HEK293 (cell line): ENCODE measurements around the gene CFAP157.
A peak's percentile ranks its signal among the peaks of the same experiment; 100 is the strongest.

ENCODE experiments used
- CTCF ChIA-PET: fragments of 350-600 bp; formaldehyde crosslinking; extraction: SDS; loops from one replicate; lab custom pipeline; 2021; ENCODE audit warnings: antibody characterized with exemption; lab: Yijun Ruan, JAX
- POLR2A ChIA-PET: fragments of 300-600 bp; formaldehyde crosslinking; extraction: SDS; loops from one replicate; lab custom pipeline; 2020; ENCODE audit warnings: antibody characterized with exemption, inconsistent platforms; lab: Yijun Ruan, JAX
- H3K27ac ChIP-seq: fragments of 200-500 bp; sonication (Bioruptor generic); 2 replicates; pipeline ENCODE4 v1.5.1; 2014; ENCODE audit warnings: low read depth, low read length, control low read depth, inconsistent platforms; ENCODE audit errors: extremely low read depth
- H3K36me3 ChIP-seq, 2 experiments: fragments of 200-500 bp in 1 of 2; sonication (Bioruptor generic) in 1 of 2; 1 replicate in 1 of 2; 2 replicates in 1 of 2; pipeline ENCODE4 v1.5.1; 2014 to 2017; ENCODE audit warnings: inconsistent platforms in 2 of 2, low read length in 2 of 2; ENCODE audit not compliant: control insufficient read depth in 2 of 2, insufficient read depth in 1 of 2
- H3K4me1 ChIP-seq: fragments of 200-500 bp; sonication (Bioruptor generic); 2 replicates; pipeline ENCODE4 v1.5.1; 2014; ENCODE audit warnings: mild to moderate bottlenecking, low read length, inconsistent platforms; ENCODE audit not compliant: control insufficient read depth, insufficient read depth
- H3K4me3 ChIP-seq: 2 replicates; pipeline ENCODE4 v1.5.1; 2011; ENCODE audit warnings: low read depth, mild to moderate bottlenecking, control low read depth, low read length, moderate library complexity
- H3K9me3 ChIP-seq: fragments of 200-500 bp; sonication (Bioruptor generic); 2 replicates; pipeline ENCODE4 v1.5.1; 2014; ENCODE audit warnings: low read depth, low read length, inconsistent platforms; ENCODE audit not compliant: control insufficient read depth, insufficient read depth
- GLI4 ChIP-seq: fragments of 450-650 bp; formaldehyde crosslinking; IDR thresholded peaks from 2 replicates; pipeline ENCODE4 v1.5.1; 2016; ENCODE audit warnings: missing biosample characterization, missing genetic modification characterization
- HOXA7 ChIP-seq: sonication (generic); formaldehyde crosslinking; IDR thresholded peaks from 2 replicates; pipeline ENCODE4 v1.8.1; 2022; ENCODE audit warnings: missing genetic modification reagents, borderline replicate concordance
- MZF1 ChIP-seq: fragments of 450-650 bp; formaldehyde crosslinking; IDR thresholded peaks from 2 replicates; pipeline ENCODE4 v1.5.1; 2017; ENCODE audit warnings: missing biosample characterization, missing genetic modification characterization, borderline replicate concordance
- PRDM1 ChIP-seq: fragments of 450-650 bp; formaldehyde crosslinking; IDR thresholded peaks from 2 replicates; pipeline ENCODE4; 2016; ENCODE audit warnings: missing biosample characterization, missing genetic modification characterization
- PRDM10 ChIP-seq: fragments of 450-650 bp; formaldehyde crosslinking; IDR thresholded peaks from 2 replicates; pipeline ENCODE4 v1.5.1; 2016; ENCODE audit warnings: missing biosample characterization, missing genetic modification characterization
- SALL2 ChIP-seq: fragments of 450-650 bp; formaldehyde crosslinking; IDR thresholded peaks from 2 replicates; pipeline ENCODE4 v1.5.0; 2017; ENCODE audit warnings: missing biosample characterization, mild to moderate bottlenecking, missing genetic modification characterization, borderline replicate concordance
- SCRT1 ChIP-seq: fragments of 450-650 bp; formaldehyde crosslinking; IDR thresholded peaks from 2 replicates; pipeline ENCODE4 v1.5.1; 2016; ENCODE audit warnings: missing biosample characterization, missing genetic modification characterization, borderline replicate concordance
- SCRT2 ChIP-seq: fragments of 450-650 bp; formaldehyde crosslinking; IDR thresholded peaks from 2 replicates; pipeline ENCODE4 v1.5.1; 2016; ENCODE audit warnings: missing biosample characterization, missing genetic modification characterization
- TRIM28 ChIP-seq: IDR thresholded peaks from 2 replicates; pipeline ENCODE4 v1.6.1; 2011; ENCODE audit warnings: low read length, control low read depth, borderline replicate concordance
- ZBTB17 ChIP-seq: fragments of 450-650 bp; formaldehyde crosslinking; IDR thresholded peaks from 2 replicates; pipeline ENCODE4 v1.5.1; 2016; ENCODE audit warnings: missing biosample characterization, missing genetic modification characterization
- ZNF366 ChIP-seq: fragments of 450-650 bp; formaldehyde crosslinking; conservative IDR thresholded peaks from 2 replicates; pipeline ENCODE4 v1.5.1; 2016; ENCODE audit warnings: missing biosample characterization, missing genetic modification characterization
- ZNF596 ChIP-seq: fragments of 450-650 bp; IDR thresholded peaks from 2 replicates; pipeline ENCODE4 v1.5.0; 2018; ENCODE audit warnings: missing biosample characterization, mild to moderate bottlenecking, missing genetic modification characterization, moderate library complexity
- ZNF621 ChIP-seq: fragments of 450-650 bp; formaldehyde crosslinking; IDR thresholded peaks from 2 replicates; pipeline ENCODE4 v1.5.1; 2017; ENCODE audit warnings: missing biosample characterization, missing genetic modification characterization
- ZNF701 ChIP-seq: fragments of 450-650 bp; formaldehyde crosslinking; IDR thresholded peaks from 2 replicates; pipeline ENCODE4 v1.5.1; 2016; ENCODE audit warnings: missing biosample characterization, missing genetic modification characterization
- ZNF747 ChIP-seq: fragments of 450-650 bp; formaldehyde crosslinking; IDR thresholded peaks from 2 replicates; pipeline ENCODE4 v1.5.1; 2016; ENCODE audit warnings: missing biosample characterization, missing genetic modification characterization
- ZSCAN4 ChIP-seq: fragments of 450-650 bp; formaldehyde crosslinking; IDR thresholded peaks from 2 replicates; pipeline ENCODE4 v1.5.1; 2017; ENCODE audit warnings: missing biosample characterization, missing genetic modification characterization
- ZXDB ChIP-seq: fragments of 450-650 bp; formaldehyde crosslinking; IDR thresholded peaks from 2 replicates; pipeline ENCODE4 v1.5.1; 2016; ENCODE audit warnings: missing biosample characterization, missing genetic modification characterization

Gene CFAP157

GRCh38 chr9:127700140-127700539, 6.6 kb upstream of the CFAP157 start:
- H3K36me3 ChIP-seq, result no peaks in the 10 kb centered on the region
- no peak overlapping the region for H3K4me3 ChIP-seq
- CTCF ChIA-PET, result interaction anchor here (0.6 to 1.1 kb wide), 3 partner anchors 18 to 196 kb away, joined by 3 to 4 read pairs (median 3); partner anchors contain the start of gene CDK9
- H3K27ac ChIP-seq, result no peak overlapping the region
- no peaks in the 10 kb centered on the region for H3K9me3 ChIP-seq
- H3K4me1 ChIP-seq, result no peaks in the 10 kb centered on the region
- TF ChIP-seq ZBTB17 (tag by site-specific recombination), result no peak
- no peak for TF ChIP-seq HOXA7 (CRISPR knock-in tag)
- no peak for TF ChIP-seq ZNF747 (tag by site-specific recombination)
- TF ChIP-seq MZF1 (tag by site-specific recombination), result no peak
- POLR2A ChIA-PET, result interaction anchor here (1.1 kb wide), 1 partner anchor 83 kb away, joined by 3 read pairs; no protein-coding TSS in a partner anchor

GRCh38 chr9:127700594-127701255, 6.1 kb upstream of the CFAP157 start:
- Histone ChIP-seq H3K36me3 (no peaks in the 10 kb centered on the region), H3K27ac (no peak overlapping the region), H3K9me3 (no peaks in the 10 kb centered on the region), H3K4me3 (no peak overlapping the region), H3K4me1 (no peaks in the 10 kb centered on the region)
- ChIA-PET CTCF (interaction anchor here (0.8 kb wide), 1 partner anchor 18 kb away, joined by 4 read pairs; no protein-coding TSS in a partner anchor), POLR2A (interaction anchor here (1.1 kb wide), 1 partner anchor 84 kb away, joined by 3 read pairs; no protein-coding TSS in a partner anchor)
- TF ChIP-seq ZXDB (tag by site-specific recombination) (no peak), ZNF621 (tag by site-specific recombination) (no peak), GLI4 (no peak), SCRT1 (peak; percentile 55; the same call in 1 of the 2 replicates), ZSCAN4 (tag by site-specific recombination) (no peak), ZNF701 (tag by site-specific recombination) (no peak), PRDM10 (0 out of 2 replicates have a peak, but pooled peaks have one; percentile 11), SCRT2 (peak; percentile 78)

GRCh38 chr9:127703289-127703946, 3.4 kb upstream of the CFAP157 start:
- H3K27ac ChIP-seq, result no peak overlapping the region
- H3K36me3 ChIP-seq, result no peaks in the 10 kb centered on the region
- peak; percentile 71 for TF ChIP-seq ZNF596
- 0 out of 2 replicates have a peak, but pooled peaks have one; percentile 30 for TF ChIP-seq ZNF366 (tag by site-specific recombination)
- 0 out of 2 replicates have a peak, but pooled peaks have one; percentile 19 for TF ChIP-seq PRDM10
- TF ChIP-seq PRDM1 (tag by site-specific recombination), result peak; percentile 83
- TF ChIP-seq SALL2 (tag by site-specific recombination), result no peak
- TF ChIP-seq TRIM28, result no peak
- ChIA-PET CTCF (interaction anchor here (0.6 to 1.4 kb wide), 5 partner anchors 32 to 762 kb away, joined by 3 to 4 read pairs (median 3); partner anchors contain the start of gene TOR2A), POLR2A (no interaction called here)
- H3K4me1 ChIP-seq, result no peaks in the 10 kb centered on the region
- H3K4me3 ChIP-seq, result no peak overlapping the region
- H3K9me3 ChIP-seq, result no peaks in the 10 kb centered on the region
